Loucy (cell line): ENCODE measurements around the gene AMN.

Source experiments
- H2AFZ ChIP-seq: fragments of 200-600 bp; sonication (generic); 2 replicates; pipeline ENCODE4 v1.6.0; 2016; ENCODE audit warnings: antibody characterized with exemption, mild to moderate bottlenecking, low read length, moderate library complexity
- H3F3A ChIP-seq: fragments of 200-600 bp; 2 replicates; pipeline ENCODE4 v1.6.0; 2016; ENCODE audit warnings: antibody characterized with exemption, low read depth, mild to moderate bottlenecking
- H3K27me3 ChIP-seq: fragments of 200-600 bp; sonication (generic); 2 replicates; pipeline ENCODE4 v1.6.1; 2014; ENCODE audit warnings: low read length, mild to moderate bottlenecking; ENCODE audit not compliant: insufficient read depth, poor library complexity, severe bottlenecking
- H3K36me3 ChIP-seq: fragments of 200-600 bp; sonication (generic); 2 replicates; pipeline ENCODE4 v1.6.1; 2016; ENCODE audit warnings: low read length; ENCODE audit not compliant: insufficient read depth
- H3K4me1 ChIP-seq: fragments of 200-600 bp; sonication (generic); 2 replicates; pipeline ENCODE4 v1.5.1; 2014; ENCODE audit warnings: low read length, mild to moderate bottlenecking; ENCODE audit not compliant: insufficient read depth, poor library complexity, severe bottlenecking
- H3K4me2 ChIP-seq: fragments of 200-600 bp; sonication (generic); 2 replicates; pipeline ENCODE4 v1.6.0; 2014; ENCODE audit warnings: antibody characterized with exemption, low read length, low read depth, mild to moderate bottlenecking; ENCODE audit not compliant: poor library complexity, severe bottlenecking
- H3K4me3 ChIP-seq: fragments of 200-600 bp; sonication (generic); 2 replicates; pipeline ENCODE4 v1.5.1; 2014; ENCODE audit warnings: low read length, mild to moderate bottlenecking, mixed read lengths; ENCODE audit not compliant: poor library complexity, severe bottlenecking
- H3K79me2 ChIP-seq: fragments of 200-600 bp; sonication (generic); 2 replicates; pipeline ENCODE4 v1.6.1; 2014; ENCODE audit warnings: low read length; ENCODE audit not compliant: insufficient read depth
- H3K9ac ChIP-seq: fragments of 200-600 bp; sonication (generic); 2 replicates; pipeline ENCODE4 v1.6.0; 2014; ENCODE audit warnings: mild to moderate bottlenecking, low read depth, low read length, moderate library complexity; ENCODE audit not compliant: poor library complexity, severe bottlenecking
- H3K9me2 ChIP-seq: fragments of 200-600 bp; sonication (generic); replicated peaks from 2 replicates; pipeline ENCODE4 v1.6.1; 2016; ENCODE audit warnings: low read depth, low read length, mixed read lengths
- H3K9me3 ChIP-seq: fragments of 200-600 bp; sonication (generic); 2 replicates; pipeline ENCODE4 v1.6.1; 2014; ENCODE audit warnings: mild to moderate bottlenecking, antibody characterized with exemption, low read length, low read depth; ENCODE audit not compliant: insufficient read depth
- H4K20me1 ChIP-seq: fragments of 200-600 bp; sonication (generic); 2 replicates; pipeline ENCODE4 v1.6.0; 2014; ENCODE audit warnings: antibody characterized with exemption, low read length, mild to moderate bottlenecking; ENCODE audit not compliant: insufficient read depth, poor library complexity, severe bottlenecking
- EZH2phosphoT487 ChIP-seq: fragments of 200-600 bp; IDR thresholded peaks from 2 replicates; pipeline ENCODE4 v1.6.1; 2018; ENCODE audit warnings: antibody characterized with exemption, mild to moderate bottlenecking, moderate library complexity, borderline replicate concordance
- TF ChIP-seq, protein P1 (sequence below): fragments of 200-600 bp; sonication (generic); conservative IDR thresholded peaks from 2 replicates; pipeline ENCODE4 v1.5.1; 2014; ENCODE audit warnings: mild to moderate bottlenecking, antibody characterized with exemption, low read length

AMN gene

DNA sequence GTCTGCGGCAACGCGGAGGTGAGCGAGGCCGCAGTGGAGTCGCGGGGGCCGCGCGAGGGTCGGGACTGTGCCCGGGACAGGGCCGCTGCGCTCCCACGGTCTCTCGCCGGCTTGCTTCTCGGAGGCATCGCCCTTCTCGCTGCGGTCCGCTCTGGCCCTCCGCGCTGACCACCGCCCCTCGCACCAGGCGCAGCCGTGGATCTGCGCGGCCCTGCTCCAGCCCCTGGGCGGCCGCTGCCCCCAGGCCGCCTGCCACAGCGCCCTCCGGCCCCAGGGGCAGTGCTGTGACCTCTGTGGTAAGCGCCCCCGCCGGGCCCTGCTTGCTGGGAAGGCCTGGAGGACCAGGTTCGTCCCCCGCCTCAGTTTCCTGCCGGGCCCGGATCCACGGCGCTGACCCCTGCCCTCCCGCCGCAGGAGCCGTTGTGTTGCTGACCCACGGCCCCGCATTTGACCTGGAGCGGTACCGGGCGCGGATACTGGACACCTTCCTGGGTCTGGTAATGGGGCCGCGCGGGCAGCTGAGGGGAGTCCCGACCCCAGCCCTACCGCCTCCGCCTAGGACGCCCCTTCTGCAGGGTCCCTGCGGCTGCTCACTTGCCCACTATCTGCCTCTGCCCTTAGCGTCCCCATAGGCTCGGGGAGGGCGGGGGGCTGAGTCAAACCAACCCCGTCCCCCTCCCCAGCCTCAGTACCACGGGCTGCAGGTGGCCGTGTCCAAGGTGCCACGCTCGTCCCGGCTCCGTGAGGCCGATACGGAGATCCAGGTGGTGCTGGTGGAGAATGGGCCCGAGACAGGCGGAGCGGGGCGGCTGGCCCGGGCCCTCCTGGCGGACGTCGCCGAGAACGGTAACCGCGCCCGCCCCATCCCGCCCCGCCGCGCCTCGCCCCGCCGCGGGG is 7.0 kb downstream of the AMN start:
- TF ChIP-seq, protein P1, sequence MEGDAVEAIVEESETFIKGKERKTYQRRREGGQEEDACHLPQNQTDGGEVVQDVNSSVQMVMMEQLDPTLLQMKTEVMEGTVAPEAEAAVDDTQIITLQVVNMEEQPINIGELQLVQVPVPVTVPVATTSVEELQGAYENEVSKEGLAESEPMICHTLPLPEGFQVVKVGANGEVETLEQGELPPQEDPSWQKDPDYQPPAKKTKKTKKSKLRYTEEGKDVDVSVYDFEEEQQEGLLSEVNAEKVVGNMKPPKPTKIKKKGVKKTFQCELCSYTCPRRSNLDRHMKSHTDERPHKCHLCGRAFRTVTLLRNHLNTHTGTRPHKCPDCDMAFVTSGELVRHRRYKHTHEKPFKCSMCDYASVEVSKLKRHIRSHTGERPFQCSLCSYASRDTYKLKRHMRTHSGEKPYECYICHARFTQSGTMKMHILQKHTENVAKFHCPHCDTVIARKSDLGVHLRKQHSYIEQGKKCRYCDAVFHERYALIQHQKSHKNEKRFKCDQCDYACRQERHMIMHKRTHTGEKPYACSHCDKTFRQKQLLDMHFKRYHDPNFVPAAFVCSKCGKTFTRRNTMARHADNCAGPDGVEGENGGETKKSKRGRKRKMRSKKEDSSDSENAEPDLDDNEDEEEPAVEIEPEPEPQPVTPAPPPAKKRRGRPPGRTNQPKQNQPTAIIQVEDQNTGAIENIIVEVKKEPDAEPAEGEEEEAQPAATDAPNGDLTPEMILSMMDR, result no peak
- Histone ChIP-seq H3K27me3 (no peaks in the 10 kb centered on the region), H2AFZ (no peak overlapping the region), H3K9me3 (no peaks in the 10 kb centered on the region), H4K20me1 (no peaks in the 10 kb centered on the region), H3K9ac (no peak overlapping the region), H3F3A (no peaks in the 10 kb centered on the region), H3K4me1 (peaks cover 10% of the 10 kb centered on the region), H3K4me3 (peak overlapping the region; percentile 76), H3K36me3 (no peaks in the 10 kb centered on the region), H3K9me2 (no peaks in the 10 kb centered on the region), H3K4me2 (peak overlapping the region; percentile 81), H3K79me2 (no peaks in the 10 kb centered on the region)

DNA sequence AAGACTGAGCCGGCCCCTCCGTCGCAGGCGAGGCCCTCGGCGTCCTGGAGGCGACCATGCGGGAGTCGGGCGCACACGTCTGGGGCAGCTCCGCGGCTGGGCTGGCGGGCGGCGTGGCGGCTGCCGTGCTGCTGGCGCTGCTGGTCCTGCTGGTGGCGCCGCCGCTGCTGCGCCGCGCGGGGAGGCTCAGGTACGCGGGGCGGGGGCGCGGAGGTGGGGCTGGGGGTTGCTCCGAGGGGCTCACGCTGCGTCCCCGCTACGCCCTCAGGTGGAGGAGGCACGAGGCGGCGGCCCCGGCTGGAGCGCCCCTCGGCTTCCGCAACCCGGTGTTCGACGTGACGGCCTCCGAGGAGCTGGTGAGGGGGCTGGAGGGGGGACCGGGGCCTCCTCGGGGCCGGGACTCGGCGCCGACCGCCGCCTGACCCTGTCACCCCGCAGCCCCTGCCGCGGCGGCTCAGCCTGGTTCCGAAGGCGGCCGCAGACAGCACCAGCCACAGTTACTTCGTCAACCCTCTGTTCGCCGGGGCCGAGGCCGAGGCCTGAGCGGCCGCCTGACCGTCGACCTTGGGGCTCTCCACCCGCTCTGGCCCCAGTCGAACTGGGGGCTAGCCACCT is 7.8 kb downstream of the AMN start:
- no peaks in the 10 kb centered on the region for H3K79me2 ChIP-seq
- no peak overlapping the region for H3K9ac ChIP-seq
- H3K4me3 ChIP-seq, result no peak overlapping the region
- no peaks in the 10 kb centered on the region for H3F3A ChIP-seq
- no peak overlapping the region for H2AFZ ChIP-seq
- H4K20me1 ChIP-seq, result no peaks in the 10 kb centered on the region
- no peaks in the 10 kb centered on the region for H3K9me3 ChIP-seq
- peaks cover 10% of the 10 kb centered on the region for H3K4me1 ChIP-seq
- H3K27me3 ChIP-seq, result no peaks in the 10 kb centered on the region
- H3K4me2 ChIP-seq, result no peak overlapping the region
- TF ChIP-seq, protein P1, result no peak
- no peaks in the 10 kb centered on the region for H3K36me3 ChIP-seq
- H3K9me2 ChIP-seq, result no peaks in the 10 kb centered on the region

DNA sequence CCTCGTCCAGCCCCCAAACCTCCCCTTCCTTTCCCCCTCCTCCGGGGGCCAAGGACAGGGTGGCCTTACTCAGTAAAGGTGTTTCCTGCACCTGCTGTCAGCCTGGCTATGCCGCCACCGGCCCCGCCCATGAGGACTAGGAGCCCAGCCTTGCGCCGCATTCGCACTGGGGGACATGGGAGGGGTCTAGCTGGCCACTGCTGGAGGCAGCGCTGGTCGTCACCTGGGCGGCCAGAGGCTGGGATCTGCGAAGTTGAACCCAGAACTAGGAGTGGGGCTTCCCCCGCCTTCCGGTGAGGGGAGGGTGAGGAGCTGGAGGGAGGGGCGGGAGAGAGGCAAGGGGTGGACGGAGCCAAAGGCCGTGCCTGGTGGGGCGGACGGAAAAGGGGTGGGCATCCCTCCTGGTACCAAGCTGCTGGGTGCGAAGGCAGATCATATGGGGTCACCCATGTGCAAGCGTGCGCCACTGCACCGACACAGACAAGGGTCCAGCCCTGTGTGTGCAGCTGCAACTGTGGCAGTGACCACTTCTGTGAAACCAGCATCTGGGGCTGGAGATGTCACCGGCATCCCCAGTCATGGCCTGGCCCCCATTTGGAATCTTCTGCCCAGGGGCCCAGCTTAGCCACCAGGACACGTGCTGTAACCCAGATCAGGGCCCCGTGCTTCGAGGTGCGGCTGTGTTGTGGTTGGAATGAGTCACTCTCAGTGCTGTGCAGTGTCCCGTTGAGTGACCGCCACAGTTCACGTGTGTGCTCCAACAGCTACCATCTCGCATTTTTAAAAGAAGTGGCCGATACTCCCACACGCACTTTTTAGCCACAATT is 8.5 kb downstream of the AMN start:
- H3K9me3 ChIP-seq, result no peaks in the 10 kb centered on the region
- no peak overlapping the region for H2AFZ ChIP-seq
- H3K4me2 ChIP-seq, result no peak overlapping the region
- H3K4me1 ChIP-seq, result peaks cover 10% of the 10 kb centered on the region
- H3K27me3 ChIP-seq, result no peaks in the 10 kb centered on the region
- no peaks in the 10 kb centered on the region for H3K9me2 ChIP-seq
- no peaks in the 10 kb centered on the region for H3K36me3 ChIP-seq
- no peaks in the 10 kb centered on the region for H3K79me2 ChIP-seq
- no peak for TF ChIP-seq EZH2phosphoT487
- TF ChIP-seq, protein P1, result no peak
- H3K9ac ChIP-seq, result no peak overlapping the region
- no peaks in the 10 kb centered on the region for H3F3A ChIP-seq
- H4K20me1 ChIP-seq, result no peaks in the 10 kb centered on the region
- no peak overlapping the region for H3K4me3 ChIP-seq
